ENCODE results near the gene NAP1L4. TPM values are rescaled to one million over a fixed set of nuclear protein-coding genes. Genes with fewer than 3 reads are reported as not detected.
A peak's percentile ranks its signal among the peaks of the same experiment; 100 is the strongest.

NAP1L4 gene
- total RNA-seq, 1 donor from 2014 or later: 109 TPM

DNA sequence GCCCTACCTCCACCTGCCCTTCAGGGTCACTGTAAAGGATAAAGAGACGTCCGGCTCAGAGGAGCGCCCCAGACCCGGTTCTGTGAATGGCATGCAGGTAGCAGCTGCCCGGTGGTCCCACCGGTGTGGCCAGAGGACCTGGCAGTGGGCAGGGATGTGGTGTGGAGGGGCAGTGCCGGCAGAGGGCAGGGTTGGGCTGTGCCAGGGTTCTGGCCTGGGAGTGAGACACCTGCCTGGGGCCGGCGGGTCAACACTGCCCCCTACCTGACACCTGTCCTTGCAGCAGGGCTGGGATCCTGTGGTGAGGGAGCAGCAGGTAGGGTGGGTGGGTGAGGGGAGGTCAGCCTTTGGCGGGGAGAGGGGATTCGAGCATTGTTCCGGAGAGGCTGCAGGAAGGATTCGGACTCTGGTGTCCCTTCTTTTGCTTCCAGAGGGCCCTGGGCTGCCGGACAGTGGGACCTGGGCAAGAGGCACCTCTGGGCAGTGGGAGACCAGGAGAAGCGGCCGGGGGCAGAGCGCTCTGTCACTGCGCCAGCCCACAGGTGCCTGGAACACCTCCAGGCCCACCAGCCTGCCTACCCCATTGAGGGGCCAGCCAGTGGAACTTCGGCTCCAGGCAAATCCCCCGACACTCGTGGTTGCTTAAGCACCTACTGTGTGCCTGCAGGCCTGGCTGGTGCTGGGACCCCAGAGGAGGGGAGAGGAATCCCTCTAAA, 61.3 kb downstream of the NAP1L4 start:
- no peaks in the 10 kb centered on the region for H3K27me3 ChIP-seq (ENCODE audit: control insufficient read depth, insufficient read depth, low read length)
- peak overlapping the region; percentile 67 for H3K4me3 ChIP-seq (ENCODE audit: low read depth, low read length)
- no peaks in the 10 kb centered on the region for H3K36me3 ChIP-seq (ENCODE audit: control insufficient read depth, insufficient read depth, low read length)
- DNase-seq (ENCODE audit: low read depth): no peak
- peak; percentile 94 for TF ChIP-seq CTCF (IDR thresholded peaks at IDR 0.05; ENCODE audit: insufficient read depth, low read length, poor library complexity, severe bottlenecking)

DNA sequence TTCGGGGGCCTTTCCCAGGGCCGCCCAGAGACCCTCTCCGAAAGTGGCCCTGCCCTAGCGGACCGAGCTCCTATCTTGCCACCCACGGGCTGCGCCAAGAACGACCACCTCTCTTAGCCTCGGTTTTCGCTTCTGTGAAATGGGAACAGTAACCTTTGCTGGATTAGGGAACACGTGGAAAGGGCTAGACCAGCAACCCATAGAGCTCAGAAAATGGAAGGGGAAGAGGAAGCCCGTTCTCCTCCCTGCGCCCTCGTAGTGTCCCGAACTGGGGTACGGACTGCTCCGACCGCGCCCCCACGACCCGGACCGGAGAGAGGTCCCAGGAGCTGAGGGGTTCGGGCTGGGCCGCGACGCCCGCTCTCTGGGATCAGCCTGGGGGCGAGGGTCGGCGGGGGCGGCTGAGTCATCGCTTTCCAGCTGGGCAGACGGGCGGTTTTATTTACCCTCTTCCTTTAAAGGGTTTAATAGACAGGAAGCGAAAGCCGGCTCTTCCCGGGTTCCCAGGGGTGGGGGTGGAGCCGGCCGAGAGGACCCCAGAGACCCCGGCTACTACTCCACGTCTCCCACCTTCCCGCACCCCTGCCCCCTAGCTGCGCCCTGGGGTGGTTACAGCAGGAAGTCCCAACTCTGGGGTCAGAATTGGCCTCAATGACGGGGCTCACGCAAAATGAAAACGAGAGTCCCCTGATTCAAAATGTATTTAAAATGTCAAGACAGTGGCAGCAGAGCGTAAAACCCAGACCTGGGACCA, 62.0 kb downstream of the NAP1L4 start:
- no peaks in the 10 kb centered on the region for H3K36me3 ChIP-seq (ENCODE audit: control insufficient read depth, insufficient read depth, low read length)
- no peaks in the 10 kb centered on the region for H3K27me3 ChIP-seq (ENCODE audit: control insufficient read depth, insufficient read depth, low read length)
- DNase-seq (ENCODE audit: low read depth): no peak
- H3K4me3 ChIP-seq (ENCODE audit: low read depth, low read length): peak overlapping the region; percentile 67
- no peak for TF ChIP-seq CTCF (IDR thresholded peaks at IDR 0.05; ENCODE audit: insufficient read depth, low read length, poor library complexity, severe bottlenecking)

GRCh38 chr11:2929531-2929949, 62.6 kb downstream of the NAP1L4 start:
- DNase-seq (ENCODE audit: low read depth): no peak
- H3K36me3 ChIP-seq (ENCODE audit: control insufficient read depth, insufficient read depth, low read length): no peaks in the 10 kb centered on the region
- H3K4me3 ChIP-seq (ENCODE audit: low read depth, low read length): peak overlapping the region; percentile 67
- TF ChIP-seq CTCF (IDR thresholded peaks at IDR 0.05; ENCODE audit: insufficient read depth, low read length, poor library complexity, severe bottlenecking): no peak
- no peaks in the 10 kb centered on the region for H3K27me3 ChIP-seq (ENCODE audit: control insufficient read depth, insufficient read depth, low read length)

DNA sequence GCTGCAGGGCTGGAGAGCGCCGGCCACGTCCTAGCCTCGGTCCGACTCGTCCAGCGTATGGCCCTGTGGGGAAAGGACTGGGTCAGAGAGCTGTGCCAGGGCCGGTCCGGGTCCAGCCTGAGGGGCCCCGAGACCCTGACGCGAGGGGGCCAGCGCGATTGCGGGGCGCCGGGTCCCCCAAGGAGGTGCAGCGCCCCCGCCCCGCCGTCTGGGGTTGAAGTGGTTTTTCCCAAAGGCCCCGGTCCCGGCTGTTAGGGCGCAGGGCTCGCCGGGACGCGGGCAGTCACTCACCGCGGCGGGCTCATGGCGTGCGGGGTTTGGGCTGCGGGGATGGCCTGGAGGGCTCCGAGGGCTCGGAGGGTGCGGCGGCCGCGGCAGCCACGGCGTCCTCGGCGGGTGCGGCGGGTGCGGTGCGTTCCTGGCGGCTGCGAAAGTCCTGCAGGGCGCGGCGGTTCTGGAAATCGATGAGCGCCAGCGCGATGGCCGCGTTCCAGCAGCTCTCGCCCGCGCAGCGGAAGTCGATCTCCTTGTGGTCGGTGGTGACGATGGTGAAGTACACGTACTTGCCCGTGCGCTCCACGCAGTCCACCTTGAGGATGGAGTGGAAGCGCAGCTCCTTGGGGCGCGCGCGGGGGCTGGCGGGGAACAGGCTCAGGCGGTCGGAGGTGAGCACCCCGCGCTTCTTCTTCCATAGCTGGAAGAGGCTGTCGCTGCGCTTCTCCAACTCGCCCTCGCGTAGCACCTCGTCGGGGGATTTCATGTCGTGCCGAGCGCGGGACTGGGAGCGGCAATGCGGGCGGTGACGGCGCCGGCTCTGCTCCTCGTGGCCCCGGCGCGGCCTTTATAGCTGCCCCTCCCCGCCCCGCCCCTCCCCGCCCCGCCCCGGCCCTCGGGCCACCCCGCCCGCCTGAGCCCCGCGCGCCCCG, 63.3 kb downstream of the NAP1L4 start, which contains the start of gene PHLDA2:
PHLDA2 (minus strand) TSS at position 816 of the 926 bp plus-strand sequence; CDS start at position 760, 56 bp downstream.
- Histone ChIP-seq H3K27me3 (ENCODE audit: control insufficient read depth, insufficient read depth, low read length) (no peaks in the 10 kb centered on the region), H3K4me3 (ENCODE audit: low read depth, low read length) (peak within 1 kb of the TSS; percentile 67), H3K36me3 (ENCODE audit: control insufficient read depth, insufficient read depth, low read length) (no peaks in the 10 kb centered on the region)
- no peak for TF ChIP-seq CTCF (IDR thresholded peaks at IDR 0.05; ENCODE audit: insufficient read depth, low read length, poor library complexity, severe bottlenecking)
- no peak for DNase-seq (ENCODE audit: low read depth)

GRCh38 chr11:2927851-2928604, 64.1 kb downstream of the NAP1L4 start:
- TF ChIP-seq CTCF (IDR thresholded peaks at IDR 0.05; ENCODE audit: insufficient read depth, low read length, poor library complexity, severe bottlenecking): no peak
- DNase-seq (ENCODE audit: low read depth): no peak

More at GRCh38 chr11:2927851-2928604, 64.1 kb downstream of the NAP1L4 start:
- peak overlapping the region; percentile 67 for H3K4me3 ChIP-seq (ENCODE audit: low read depth, low read length)
- no peaks in the 10 kb centered on the region for H3K27me3 ChIP-seq (ENCODE audit: control insufficient read depth, insufficient read depth, low read length)
- H3K36me3 ChIP-seq (ENCODE audit: control insufficient read depth, insufficient read depth, low read length): no peaks in the 10 kb centered on the region

All from kidney epithelial cell (primary cell).